ENCODE results near the gene SRGAP1.

Gene SRGAP1

GRCh38 chr12:63844391-63845341 lies at the start of gene SRGAP1:
SRGAP1 (plus strand) TSS chr12:63844700; CDS start chr12:63844817, 117 bp downstream.
- Mint-ChIP-seq H3K27ac (peak within 1 kb of the TSS; percentile 96), H3K27me3 (ENCODE audit: low read depth, poor library complexity) (peaks cover 3% of the 10 kb centered on the region), H3K4me1 (peaks cover 27% of the 10 kb centered on the region), H3K9me3 (no peaks in the 10 kb centered on the region), H3K36me3 (ENCODE audit: low read depth) (no peaks in the 10 kb centered on the region), H3K4me3 (peak within 1 kb of the TSS; percentile 99)
- no peak for TF ChIP-seq CTCF (IDR thresholded peaks at IDR 0.05)
- DNase-seq: peak; percentile 73

- DNase-seq: no peak
These were observed 49.3 kb upstream of the SRGAP1 start for GRCh38 chr12:63795032-63795687.

GRCh38 chr12:63795944-63796343 lies 48.6 kb upstream of the SRGAP1 start:
- no peaks in the 10 kb centered on the region for H3K27me3 Mint-ChIP-seq (ENCODE audit: low read depth, poor library complexity)
- H3K27ac Mint-ChIP-seq: no peak overlapping the region
- peaks cover 22% of the 10 kb centered on the region for H3K36me3 Mint-ChIP-seq (ENCODE audit: low read depth)
- TF ChIP-seq CTCF (IDR thresholded peaks at IDR 0.05): no peak
- DNase-seq: no peak
- H3K9me3 Mint-ChIP-seq: no peaks in the 10 kb centered on the region
- H3K4me1 Mint-ChIP-seq: no peaks in the 10 kb centered on the region
- H3K4me3 Mint-ChIP-seq: no peak overlapping the region

More at GRCh38 chr12:63795032-63795687, 49.3 kb upstream of the SRGAP1 start:
- Mint-ChIP-seq H3K27me3 (ENCODE audit: low read depth, poor library complexity) (no peaks in the 10 kb centered on the region), H3K27ac (no peak overlapping the region), H3K9me3 (no peaks in the 10 kb centered on the region), H3K4me3 (no peak overlapping the region), H3K4me1 (no peaks in the 10 kb centered on the region), H3K36me3 (ENCODE audit: low read depth) (peaks cover 30% of the 10 kb centered on the region)
- TF ChIP-seq CTCF (IDR thresholded peaks at IDR 0.05): no peak

GRCh38 chr12:63802012-63802608 lies 42.4 kb upstream of the SRGAP1 start:
- no peaks in the 10 kb centered on the region for H3K27me3 Mint-ChIP-seq (ENCODE audit: low read depth, poor library complexity)
- no peaks in the 10 kb centered on the region for H3K9me3 Mint-ChIP-seq
- H3K36me3 Mint-ChIP-seq (ENCODE audit: low read depth): peaks cover 7% of the 10 kb centered on the region
- peak; percentile 55 for TF ChIP-seq CTCF (IDR thresholded peaks at IDR 0.05)
- no peak overlapping the region for H3K27ac Mint-ChIP-seq
- no peak for DNase-seq
- H3K4me3 Mint-ChIP-seq: no peak overlapping the region
- H3K4me1 Mint-ChIP-seq: no peaks in the 10 kb centered on the region

- Mint-ChIP-seq H3K9me3 (no peaks in the 10 kb centered on the region), H3K27me3 (ENCODE audit: low read depth, poor library complexity) (no peaks in the 10 kb centered on the region), H3K36me3 (ENCODE audit: low read depth) (peaks cover 7% of the 10 kb centered on the region), H3K4me1 (no peaks in the 10 kb centered on the region), H3K27ac (no peak overlapping the region), H3K4me3 (no peak overlapping the region)
- no peak for DNase-seq
- TF ChIP-seq CTCF (IDR thresholded peaks at IDR 0.05): no peak
These were observed 39.8 kb upstream of the SRGAP1 start for GRCh38 chr12:63804746-63805145.
